T-helper 2 cell treated with Interferon-gamma antibody and Interleukin-4, amounts not matched to agents 5 μg/mL and 100 μg/mL, for 36 hours (primary cell): ENCODE results near the gene INVS.
"Not testable (repeated sequence)": the region's sequence is repeated elsewhere in the genome, so short reads cannot be mapped to it uniquely, and the experiment has no call there.

Experiments
- DNase-seq: peaks from one replicate; pipeline ENCODE4 v3.0.0; 2021; ENCODE audit warnings: low spot score
- H3K27ac Mint-ChIP-seq: one replicate; pipeline ENCODE4 v1.8.0; 2021; ENCODE audit warnings: mild to moderate bottlenecking, mixed read lengths
- H3K27me3 Mint-ChIP-seq: one replicate; pipeline ENCODE4 v1.8.0; 2021; ENCODE audit warnings: low read depth, mixed read lengths
- H3K36me3 Mint-ChIP-seq: one replicate; pipeline ENCODE4 v1.8.0; 2021; ENCODE audit warnings: low read depth, mixed read lengths
- H3K4me1 Mint-ChIP-seq: one replicate; pipeline ENCODE4 v1.8.0; 2021; ENCODE audit warnings: low read depth, mixed read lengths
- H3K4me3 Mint-ChIP-seq: one replicate; pipeline ENCODE4 v1.8.0; 2022; ENCODE audit warnings: mild to moderate bottlenecking, moderate library complexity, mixed read lengths
- H3K9me3 Mint-ChIP-seq: one replicate; pipeline ENCODE4 v1.8.0; 2021; ENCODE audit warnings: mixed read lengths

INVS gene

GRCh38 chr9:100125236-100125635 lies 26.2 kb downstream of the INVS start:
- Mint-ChIP-seq H3K4me3 (no peak overlapping the region), H3K27me3 (no peaks in the 10 kb centered on the region), H3K4me1 (peaks cover 3% of the 10 kb centered on the region), H3K36me3 (peaks cover 6% of the 10 kb centered on the region), H3K9me3 (no peaks in the 10 kb centered on the region), H3K27ac (no peak overlapping the region)
- DNase-seq, result no peak

DNA sequence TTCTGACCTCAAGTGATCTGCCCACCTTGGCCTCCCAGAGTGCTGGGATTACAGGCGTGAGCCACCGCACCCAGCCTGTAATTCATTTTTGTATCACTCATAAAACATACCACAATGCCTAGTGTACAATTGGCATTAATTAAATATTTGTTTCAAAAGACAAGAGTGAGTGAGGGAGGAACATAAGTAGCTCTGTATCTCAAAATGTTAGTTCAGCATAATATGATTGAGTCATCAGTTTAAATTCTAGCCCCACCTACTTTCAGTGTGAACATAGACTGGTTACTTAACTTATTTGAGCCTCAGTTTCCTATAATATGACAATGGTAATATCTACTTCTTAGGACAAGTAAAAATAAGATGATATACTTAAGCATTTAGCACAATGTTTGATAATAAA lies 26.9 kb downstream of the INVS start:
- H3K4me1 Mint-ChIP-seq, result peaks cover 3% of the 10 kb centered on the region
- H3K27me3 Mint-ChIP-seq, result no peaks in the 10 kb centered on the region
- no peak overlapping the region for H3K27ac Mint-ChIP-seq
- H3K9me3 Mint-ChIP-seq, result no peaks in the 10 kb centered on the region
- no peak for DNase-seq
- peaks cover 6% of the 10 kb centered on the region for H3K36me3 Mint-ChIP-seq
- no peak overlapping the region for H3K4me3 Mint-ChIP-seq

- Mint-ChIP-seq H3K4me1 (peaks cover 3% of the 10 kb centered on the region), H3K36me3 (peaks cover 6% of the 10 kb centered on the region), H3K9me3 (no peaks in the 10 kb centered on the region), H3K4me3 (no peak overlapping the region), H3K27ac (no peak overlapping the region), H3K27me3 (no peaks in the 10 kb centered on the region)
- DNase-seq, result no peak
Observed at GRCh38 chr9:100126423-100126822, 27.4 kb downstream of the INVS start.

DNA sequence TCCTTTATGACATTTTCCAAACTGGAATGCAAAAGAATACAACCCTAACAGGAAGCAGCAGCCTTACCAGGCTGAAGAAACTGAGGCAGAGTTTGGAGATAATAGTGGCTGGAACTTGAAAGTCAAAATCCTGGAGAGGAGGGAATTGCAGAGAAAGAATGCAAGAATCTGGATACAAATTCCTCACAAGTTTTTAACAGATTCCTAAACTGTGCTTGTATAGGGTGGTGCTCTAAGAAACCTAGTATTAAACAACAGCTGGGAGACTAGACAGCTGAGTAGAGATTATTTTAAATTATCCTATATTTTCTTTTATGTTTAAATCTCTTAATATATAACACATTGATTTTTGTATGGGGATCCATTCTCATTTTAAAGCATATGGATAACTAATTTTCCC lies 30.7 kb downstream of the INVS start:
- H3K4me1 Mint-ChIP-seq, result no peaks in the 10 kb centered on the region
- H3K27me3 Mint-ChIP-seq, result no peaks in the 10 kb centered on the region
- no peak overlapping the region for H3K27ac Mint-ChIP-seq
- H3K36me3 Mint-ChIP-seq, result peaks cover 8% of the 10 kb centered on the region
- H3K4me3 Mint-ChIP-seq, result no peak overlapping the region
- no peaks in the 10 kb centered on the region for H3K9me3 Mint-ChIP-seq
- DNase-seq, result no peak

DNA sequence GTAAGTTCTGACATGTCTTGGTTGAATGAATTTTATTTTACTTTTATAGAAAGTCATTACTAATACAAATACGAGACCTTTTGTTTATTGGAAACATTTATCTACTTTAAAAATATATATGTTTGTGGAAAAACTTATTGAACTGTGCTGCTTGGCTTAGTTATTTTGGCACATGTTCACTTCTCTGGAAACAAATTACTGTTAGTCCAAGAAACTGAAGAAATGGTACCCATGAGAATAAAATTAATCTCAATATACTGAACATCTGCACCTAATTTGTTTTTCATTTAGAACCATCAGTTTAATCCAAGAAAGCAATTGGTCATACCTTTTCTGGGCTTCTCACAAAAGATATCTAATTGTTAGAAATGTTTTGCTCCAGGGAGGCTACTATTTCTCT lies 32.2 kb downstream of the INVS start:
- Mint-ChIP-seq H3K27me3 (no peaks in the 10 kb centered on the region), H3K9me3 (no peaks in the 10 kb centered on the region), H3K36me3 (peaks cover 8% of the 10 kb centered on the region), H3K27ac (no peak overlapping the region), H3K4me1 (no peaks in the 10 kb centered on the region), H3K4me3 (no peak overlapping the region)
- no peak for DNase-seq

- no peaks in the 10 kb centered on the region for H3K4me1 Mint-ChIP-seq
Observed at GRCh38 chr9:100131875-100132430, 32.9 kb downstream of the INVS start.

DNA sequence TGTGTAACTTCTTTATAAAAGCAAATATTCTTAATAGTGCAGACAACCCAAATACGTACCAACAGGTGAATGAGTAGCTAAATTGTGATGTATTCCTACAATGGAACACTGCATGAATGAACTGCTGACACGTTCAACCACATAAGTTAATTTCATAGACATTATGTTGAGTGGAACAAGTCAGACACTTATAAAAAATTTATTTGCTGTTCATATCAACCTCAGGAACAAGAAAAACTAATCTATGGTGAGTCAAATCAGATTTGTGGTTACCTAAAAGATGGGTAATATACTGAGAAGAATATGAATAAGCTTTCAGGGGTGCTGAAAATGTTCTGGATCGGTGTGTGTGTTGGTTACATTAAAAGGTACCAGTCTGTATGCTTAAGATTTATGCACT lies 35.7 kb downstream of the INVS start:
- no peaks in the 10 kb centered on the region for H3K9me3 Mint-ChIP-seq
- no peaks in the 10 kb centered on the region for H3K4me1 Mint-ChIP-seq
- no peak overlapping the region for H3K27ac Mint-ChIP-seq
- DNase-seq, result no peak
- no peak overlapping the region for H3K4me3 Mint-ChIP-seq
- no peaks in the 10 kb centered on the region for H3K27me3 Mint-ChIP-seq
- peaks cover 2% of the 10 kb centered on the region for H3K36me3 Mint-ChIP-seq

More at GRCh38 chr9:100131875-100132430, 32.9 kb downstream of the INVS start:
- DNase-seq, result no peak
- H3K36me3 Mint-ChIP-seq, result peaks cover 5% of the 10 kb centered on the region
- H3K4me3 Mint-ChIP-seq, result no peak overlapping the region
- H3K27ac Mint-ChIP-seq, result no peak overlapping the region
- H3K27me3 Mint-ChIP-seq, result no peaks in the 10 kb centered on the region
- H3K9me3 Mint-ChIP-seq, result no peaks in the 10 kb centered on the region

DNA sequence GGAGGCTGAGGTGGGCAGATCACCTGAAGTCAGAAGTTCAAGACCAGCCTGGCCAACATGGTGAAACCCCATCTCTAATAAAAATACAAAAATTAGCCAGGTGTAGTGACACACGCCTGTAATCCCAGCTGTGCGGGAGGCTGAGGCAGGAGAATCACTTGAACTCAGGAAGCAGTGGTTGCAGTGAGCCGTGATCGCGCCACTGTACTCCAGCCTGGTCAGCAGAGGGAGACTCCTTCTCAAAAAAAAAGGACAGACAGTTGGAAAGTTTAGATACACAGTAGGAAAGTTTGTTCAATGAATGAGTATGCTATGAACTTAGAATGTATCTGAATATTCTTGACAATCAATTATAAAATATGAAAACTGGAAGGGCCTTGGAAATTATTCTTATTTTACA lies 37.8 kb downstream of the INVS start:
- DNase-seq, H3K36me3 Mint-ChIP-seq, H3K27ac Mint-ChIP-seq, H3K4me3 Mint-ChIP-seq, H3K9me3 Mint-ChIP-seq, H3K4me1 Mint-ChIP-seq, H3K27me3 Mint-ChIP-seq: not testable (repeated sequence)

DNA sequence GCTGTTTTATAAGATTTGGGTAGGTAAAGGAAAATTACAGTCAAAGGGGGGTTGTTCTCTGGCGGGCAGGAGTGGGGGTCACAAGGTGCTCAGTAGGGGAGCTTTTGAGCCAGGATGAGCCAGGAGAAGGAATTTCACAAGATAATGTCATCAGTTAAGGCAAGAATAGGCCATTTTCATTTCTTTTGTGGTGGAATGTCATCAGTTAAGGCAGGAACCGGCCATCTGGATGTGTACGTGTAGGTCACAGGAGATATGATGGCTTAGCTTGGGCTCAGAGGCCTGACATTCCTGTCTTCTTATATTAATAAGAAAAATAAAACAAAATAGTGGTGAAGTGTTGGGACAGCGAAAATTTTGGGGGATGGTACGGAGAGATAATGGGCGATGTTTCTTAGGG lies 41.3 kb downstream of the INVS start:
- not testable (repeated sequence) for H3K36me3 Mint-ChIP-seq, H3K27me3 Mint-ChIP-seq, H3K4me1 Mint-ChIP-seq, H3K9me3 Mint-ChIP-seq, H3K27ac Mint-ChIP-seq, DNase-seq, H3K4me3 Mint-ChIP-seq

- not testable (repeated sequence) for H3K27ac Mint-ChIP-seq, H3K9me3 Mint-ChIP-seq, H3K27me3 Mint-ChIP-seq, H3K4me1 Mint-ChIP-seq, H3K4me3 Mint-ChIP-seq, H3K36me3 Mint-ChIP-seq, DNase-seq
Observed at GRCh38 chr9:100141862-100142261, 42.8 kb downstream of the INVS start.

- H3K4me1 Mint-ChIP-seq, H3K9me3 Mint-ChIP-seq, DNase-seq, H3K27me3 Mint-ChIP-seq, H3K36me3 Mint-ChIP-seq, H3K4me3 Mint-ChIP-seq, H3K27ac Mint-ChIP-seq: not testable (repeated sequence)
Observed at GRCh38 chr9:100145167-100145934, 46.3 kb downstream of the INVS start.

- not testable (repeated sequence) for H3K27ac Mint-ChIP-seq, H3K4me3 Mint-ChIP-seq, DNase-seq, H3K27me3 Mint-ChIP-seq, H3K36me3 Mint-ChIP-seq, H3K4me1 Mint-ChIP-seq, H3K9me3 Mint-ChIP-seq
Observed at GRCh38 chr9:100145976-100146375, 46.9 kb downstream of the INVS start.

GRCh38 chr9:100150214-100150613 lies 51.2 kb downstream of the INVS start:
- no peak overlapping the region for H3K27ac Mint-ChIP-seq
- no peak for DNase-seq
- no peaks in the 10 kb centered on the region for H3K4me1 Mint-ChIP-seq
- H3K27me3 Mint-ChIP-seq, result no peaks in the 10 kb centered on the region
- H3K4me3 Mint-ChIP-seq, result no peak overlapping the region
- no peaks in the 10 kb centered on the region for H3K36me3 Mint-ChIP-seq
- H3K9me3 Mint-ChIP-seq, result no peaks in the 10 kb centered on the region

GRCh38 chr9:100160021-100160420 lies 61.0 kb downstream of the INVS start:
- H3K36me3 Mint-ChIP-seq, result no peaks in the 10 kb centered on the region
- H3K9me3 Mint-ChIP-seq, result no peaks in the 10 kb centered on the region
- no peak overlapping the region for H3K27ac Mint-ChIP-seq
- H3K4me3 Mint-ChIP-seq, result no peak overlapping the region
- no peaks in the 10 kb centered on the region for H3K27me3 Mint-ChIP-seq
- no peak for DNase-seq
- H3K4me1 Mint-ChIP-seq, result no peaks in the 10 kb centered on the region

DNA sequence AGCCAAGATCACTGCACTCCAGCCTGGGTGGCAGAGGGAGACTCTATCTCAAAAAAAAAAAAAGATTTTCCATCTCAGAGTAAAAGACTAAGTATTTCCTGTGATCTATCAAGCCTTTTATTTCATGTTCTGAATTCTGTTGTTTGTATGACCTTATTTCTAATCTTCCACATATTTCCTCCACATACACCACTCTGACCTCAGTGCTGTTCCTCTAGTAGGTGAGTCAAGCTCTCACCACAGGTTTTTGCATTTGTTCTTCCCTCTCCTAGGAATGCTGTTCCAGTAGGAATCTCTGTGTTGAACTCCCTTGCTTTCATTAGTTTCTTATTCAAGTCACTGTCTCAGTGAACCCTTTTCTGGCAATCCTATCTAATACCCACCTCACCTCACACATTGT lies 68.1 kb downstream of the INVS start:
- Mint-ChIP-seq H3K36me3 (peaks cover 2% of the 10 kb centered on the region), H3K9me3 (peaks cover 2% of the 10 kb centered on the region), H3K4me1 (no peaks in the 10 kb centered on the region), H3K4me3 (no peak overlapping the region), H3K27me3 (no peaks in the 10 kb centered on the region), H3K27ac (no peak overlapping the region)
- no peak for DNase-seq
